ENCODE results near the gene NEK6.

- no peak for TF ChIP-seq EP300 (IDR thresholded peaks at IDR 0.05; ENCODE audit: borderline replicate concordance)
- TF ChIP-seq MAX (IDR thresholded peaks at IDR 0.05): no peak
- TF ChIP-seq YY1 (IDR thresholded peaks at IDR 0.05; ENCODE audit: low read depth): no peak
- TF ChIP-seq REST (IDR thresholded peaks at IDR 0.05; ENCODE audit: low read depth): no peak
Measured at GRCh38 chr9:124273427-124274160, 15.8 kb downstream of the NEK6 start.

All from Ishikawa (cell line).